AG09319 (cell line): ENCODE results near the gene PIAS1.
"Not testable (repeated sequence)": the region's sequence is repeated elsewhere in the genome, so short reads cannot be mapped to it uniquely, and the experiment has no call there.

Experiments used
- DNase-seq: peaks from one replicate; pipeline ENCODE4 v3.0.0-alpha.2; 2010; ENCODE audit warnings: low read depth; ENCODE audit errors: extremely low read depth
- CTCF ChIP-seq: IDR thresholded peaks from 2 replicates; pipeline ENCODE4 v1.5.1; 2011; ENCODE audit warnings: low read depth, mild to moderate bottlenecking, inconsistent platforms, low read length, moderate library complexity

Gene PIAS1

GRCh38 chr15:68197170-68197492 lies 143.0 kb downstream of the PIAS1 start:
- no peak for DNase-seq
- no peak for TF ChIP-seq CTCF

GRCh38 chr15:68197661-68198437 lies 143.7 kb downstream of the PIAS1 start:
- TF ChIP-seq CTCF, result no peak
- no peak for DNase-seq

GRCh38 chr15:68199340-68199739 lies 145.2 kb downstream of the PIAS1 start:
- DNase-seq, result no peak
- no peak for TF ChIP-seq CTCF

- TF ChIP-seq CTCF, result no peak
- no peak for DNase-seq
Measured at GRCh38 chr15:68200016-68200861, 146.1 kb downstream of the PIAS1 start.

GRCh38 chr15:68201153-68201878 lies 147.2 kb downstream of the PIAS1 start:
- TF ChIP-seq CTCF, result no peak
- no peak for DNase-seq

- no peak for DNase-seq
Measured at GRCh38 chr15:68201879-68202261, 147.8 kb downstream of the PIAS1 start.

GRCh38 chr15:68202994-68203393 lies 148.9 kb downstream of the PIAS1 start:
- DNase-seq, result not testable (repeated sequence)

More at GRCh38 chr15:68201879-68202261, 147.8 kb downstream of the PIAS1 start:
- TF ChIP-seq CTCF, result no peak
